Left colon (tissue), 2 donors: ENCODE data around the gene GSTO2. TPM values are rescaled to one million over a fixed set of nuclear protein-coding genes. Genes with fewer than 3 reads are reported as not detected.
A peak's percentile ranks its signal among the peaks of the same experiment; 100 is the strongest.

Experiments
- ATAC-seq: fragments of 200-7000 bp; cut with Tn5 transposase; one replicate; pipeline ENCODE4 v1.9.1; 2020; ENCODE audit warnings: mild to moderate bottlenecking, moderate library complexity
- DNase-seq, 2 donors: peaks; one replicate each; pipeline ENCODE4 v3.0.0-alpha.2; 2020
- intact Hi-C, 2 donors: fragments of 100-400 bp; cut with DNase I in 1 of 2; cut with micrococcal nuclease in 1 of 2; formaldehyde crosslinking; loops; one replicate each; pipeline versions ENCODE4 v1.11.2 to v1.14.0; 2022; cut with DNase I, micrococcal nuclease
- total RNA-seq, 2 donors: library from RNA; stranded (reverse); fragmentation: NEBNext Ultra II Directional; extraction: Animal tissue kit (Norgen Biotek cat#: 25700); gene quantifications; one replicate each; pipeline ENCODE4 v1.2.1, GENCODE V29; 2021
- donor health status: DM: no; HTN: no; CAD: no.
- donor health status: DM: yes; HTN: yes; CAD: no.

GSTO2 gene
- total RNA-seq, 2 donors from 2014 or later: 13.7 to 27.9 TPM

- intact Hi-C loops: no loop called here
- ATAC-seq: no peak
- no peak for DNase-seq
These were observed 31.2 kb downstream of the GSTO2 start for GRCh38 chr10:104300002-104300735.

GRCh38 chr10:104300736-104301292 is 31.8 kb downstream of the GSTO2 start:
- intact Hi-C loops: no loop called here
- ATAC-seq (peak; percentile 29), DNase-seq (peak; percentile 33 to 66)

GRCh38 chr10:104301907-104302690 is 33.1 kb downstream of the GSTO2 start:
- DNase-seq (no peak), ATAC-seq (no peak)
- intact Hi-C loops: no loop called here

- intact Hi-C loops: no loop called here
- no peak for ATAC-seq
- DNase-seq: no peak
These were observed 34.8 kb downstream of the GSTO2 start for GRCh38 chr10:104303594-104304355.

- no peak for ATAC-seq
- intact Hi-C loops: no loop called here
- DNase-seq: no peak
These were observed 35.4 kb downstream of the GSTO2 start for GRCh38 chr10:104304356-104304745.

GRCh38 chr10:104304927-104305326 is 35.9 kb downstream of the GSTO2 start:
- ATAC-seq: no peak
- intact Hi-C loops: loop anchor here (5.0 kb wide), 1 partner anchor 42 kb away; no protein-coding TSS in a partner anchor
- no peak for DNase-seq

- no peak for DNase-seq
- no peak for ATAC-seq
- intact Hi-C loops: loop anchor here (5.0 kb wide), 1 partner anchor 40 kb away; no protein-coding TSS in a partner anchor
These were observed 37.9 kb downstream of the GSTO2 start for GRCh38 chr10:104306897-104307296.

- intact Hi-C loops: loop anchor here (5.0 kb wide), 1 partner anchor 39 kb away; no protein-coding TSS in a partner anchor
- ATAC-seq (no peak), DNase-seq (no peak)
These were observed 38.8 kb downstream of the GSTO2 start for GRCh38 chr10:104307576-104308438.

- intact Hi-C loops: loop anchor here (5.0 kb wide), 1 partner anchor 39 kb away; no protein-coding TSS in a partner anchor
- DNase-seq: no peak
- ATAC-seq: no peak
These were observed 39.5 kb downstream of the GSTO2 start for GRCh38 chr10:104308439-104308903.

- ATAC-seq: no peak
- intact Hi-C loops: loop anchor here (5.0 kb wide), 1 partner anchor 37 kb away; no protein-coding TSS in a partner anchor
- no peak for DNase-seq
These were observed 41.3 kb downstream of the GSTO2 start for GRCh38 chr10:104309980-104310978.

GRCh38 chr10:104311184-104311720 is 42.3 kb downstream of the GSTO2 start:
- no peak for ATAC-seq
- no peak for DNase-seq
- intact Hi-C loops: no loop called here

GRCh38 chr10:104314591-104315485 is 45.9 kb downstream of the GSTO2 start:
- ATAC-seq (no peak), DNase-seq (no peak)
- intact Hi-C loops: no loop called here

GRCh38 chr10:104315486-104315921 is 46.5 kb downstream of the GSTO2 start:
- intact Hi-C loops: no loop called here
- DNase-seq (no peak), ATAC-seq (no peak)

- ATAC-seq (no peak), DNase-seq (no peak)
- intact Hi-C loops: no loop called here
These were observed 47.5 kb downstream of the GSTO2 start for GRCh38 chr10:104316321-104317099.

- intact Hi-C loops: no loop called here
- ATAC-seq: no peak
- no peak for DNase-seq
These were observed 48.3 kb downstream of the GSTO2 start for GRCh38 chr10:104317269-104317710.
